HepG2 (cell line): ENCODE measurements around the gene LRP1B. TPM values are rescaled to one million over a fixed set of nuclear protein-coding genes. Genes with fewer than 3 reads are reported as not detected.

ENCODE experiments used
- ATAC-seq: fragments of 200-7000 bp; cut with Tn5 transposase; 3 replicates; pipeline ENCODE4 v1.9.1; 2020; ENCODE audit warnings: mild to moderate bottlenecking, moderate library complexity
- BruUV-seq: library from RNA; stranded (reverse); fragments of 400-500 nt; replicated peaks from 2 replicates; lab custom pipeline; 2021; lab: Mats Ljungman, UMichigan
- CTCF ChIA-PET: fragments of 300-600 bp; formaldehyde crosslinking; extraction: SDS; loops from one replicate; lab custom pipeline; 2021; ENCODE audit warnings: low total read pairs, inconsistent platforms, low intra/inter-chr PET ratio; lab: Yijun Ruan, JAX
- POLR2A ChIA-PET: fragments of 350-600 bp; sonication (Branson Sonifier 250); formaldehyde crosslinking; loops from one replicate; lab custom pipeline; 2020; ENCODE audit warnings: antibody characterized with exemption, inconsistent platforms; lab: Yijun Ruan, JAX
- DNase-seq: peaks from one replicate; pipeline ENCODE4 v3.0.0-alpha.2; 2015; ENCODE audit warnings: low spot score
- FAIRE-seq: peaks from 3 replicates; lab custom pipeline; 2011; peaks lifted over from hg19 to GRCh38; lab: Jason Lieb, UNC
- H2AFZ ChIP-seq: one replicate; pipeline ENCODE4 v1.6.1; 2011; ENCODE audit warnings: low read length, inconsistent platforms
- H3K27ac ChIP-seq: fragments of 300-600 bp; 3 replicates; pipeline ENCODE4 v1.8.0; 2011; ENCODE audit warnings: mixed run types, mild to moderate bottlenecking, mixed read lengths, low read length, inconsistent platforms; ENCODE audit not compliant: insufficient read depth; ENCODE audit errors: extremely low read length
- H3K27me3 ChIP-seq, 2 experiments: fragments of 200-600 bp in 1 of 2; 2 replicates in 1 of 2; 3 replicates in 1 of 2; pipeline versions ENCODE4 v1.6.0 to v1.8.0; 2011; ENCODE audit warnings: low read length in 2 of 2, mild to moderate bottlenecking in 2 of 2, moderate library complexity in 2 of 2, inconsistent platforms in 1 of 2; ENCODE audit not compliant: insufficient read depth in 2 of 2, control insufficient read depth in 1 of 2
- H3K36me3 ChIP-seq, 2 experiments: fragments of 200-600 bp in 1 of 2; replicated peaks in 1 of 2; 2 replicates in 1 of 2; 3 replicates in 1 of 2; pipeline versions ENCODE4 v1.5.1 to v1.8.0; 2011; ENCODE audit warnings: low read length in 2 of 2, inconsistent platforms in 1 of 2; ENCODE audit not compliant: insufficient read depth in 2 of 2, control insufficient read depth in 1 of 2
- H3K4me1 ChIP-seq: 2 replicates; pipeline ENCODE4 v1.5.1; 2012; ENCODE audit warnings: low read length, inconsistent platforms; ENCODE audit not compliant: insufficient read depth
- H3K4me2 ChIP-seq: 2 replicates; pipeline ENCODE4 v1.6.0; 2011; ENCODE audit warnings: low read depth, low read length, inconsistent platforms
- H3K4me3 ChIP-seq, 3 experiments: fragments of 200-600 bp in 1 of 3; sonication (generic), shearing (Covaris generic) in 1 of 3; replicated peaks in 1 of 3; 2 replicates each; pipeline ENCODE4 v1.5.1; 2011 to 2016; ENCODE audit warnings: low read length in 3 of 3, inconsistent platforms in 2 of 3, low read depth in 2 of 3, mild to moderate bottlenecking in 2 of 3, control low read depth in 1 of 3, mixed read lengths in 1 of 3; ENCODE audit not compliant: insufficient read depth in 1 of 3
- H3K79me2 ChIP-seq: one replicate; pipeline ENCODE4 v1.6.1; 2011; ENCODE audit warnings: low read length, inconsistent platforms; ENCODE audit not compliant: insufficient read depth
- H3K9ac ChIP-seq: 2 replicates; pipeline ENCODE4 v1.6.0; 2011; ENCODE audit warnings: mild to moderate bottlenecking, low read depth, low read length, inconsistent platforms; ENCODE audit not compliant: insufficient read depth
- H3K9me3 ChIP-seq: 2 replicates; pipeline ENCODE4 v1.5.1; 2012; ENCODE audit warnings: mild to moderate bottlenecking, low read length
- H4K20me1 ChIP-seq: 2 replicates; pipeline ENCODE4 v1.6.0; 2011; ENCODE audit warnings: inconsistent platforms, mild to moderate bottlenecking, low read length, moderate library complexity; ENCODE audit not compliant: insufficient read depth
- ATF7-NPFF ChIP-seq: sonication (generic); formaldehyde crosslinking; IDR thresholded peaks from 2 replicates; pipeline ENCODE4 v1.8.1; 2023; ENCODE audit warnings: mild to moderate bottlenecking, low read depth, missing genetic modification reagents, moderate library complexity
- GFI1 ChIP-seq: sonication (generic); formaldehyde crosslinking; IDR thresholded peaks from 2 replicates; pipeline ENCODE4 v1.5.0; 2020; ENCODE audit warnings: missing genetic modification reagents, mild to moderate bottlenecking, borderline replicate concordance
- NFE2L1 ChIP-seq: sonication (generic); formaldehyde crosslinking; IDR thresholded peaks from 2 replicates; pipeline ENCODE4 v1.4.0; 2020; ENCODE audit warnings: missing genetic modification reagents, mild to moderate bottlenecking, borderline replicate concordance
- RFX3 ChIP-seq: IDR thresholded peaks from 2 replicates; pipeline ENCODE4 v1.6.1; 2016; ENCODE audit warnings: missing biosample characterization, missing genetic modification reagents
- SMYD3 ChIP-seq: sonication (generic); formaldehyde crosslinking; IDR thresholded peaks from 2 replicates; pipeline ENCODE4 v1.8.1; 2023; ENCODE audit warnings: mild to moderate bottlenecking, missing genetic modification reagents
- TCF7 ChIP-seq: sonication (generic); IDR thresholded peaks from 2 replicates; pipeline ENCODE4 v1.6.1; 2016; ENCODE audit warnings: antibody characterized with exemption, low read depth
- YEATS2 ChIP-seq: sonication (generic); formaldehyde crosslinking; IDR thresholded peaks from 2 replicates; pipeline ENCODE4 v1.4.0; 2020; ENCODE audit warnings: missing genetic modification reagents, borderline replicate concordance
- ZFP37 ChIP-seq: sonication (generic); formaldehyde crosslinking; IDR thresholded peaks from 2 replicates; pipeline ENCODE4 v1.4.0; 2020; ENCODE audit warnings: missing genetic modification reagents, borderline replicate concordance
- ZNF136 ChIP-seq: sonication (generic); formaldehyde crosslinking; IDR thresholded peaks from 2 replicates; pipeline ENCODE4 v1.8.1; 2022; ENCODE audit warnings: low read depth, mild to moderate bottlenecking, moderate library complexity, missing genetic modification reagents
- ZNF331 ChIP-seq: sonication (generic); formaldehyde crosslinking; IDR thresholded peaks from 2 replicates; pipeline ENCODE4 v1.4.0; 2020; ENCODE audit warnings: missing genetic modification reagents
- ZNF672 ChIP-seq: sonication (generic); formaldehyde crosslinking; IDR thresholded peaks from 2 replicates; pipeline ENCODE4 v1.8.1; 2022; ENCODE audit warnings: missing genetic modification reagents
- WGBS: methylation state at CpG from one replicate; pipeline ENCODE4 v1.1.6; 2017; ENCODE audit warnings: low lambda C conversion rate; 5-methylcytosine and 5-hydroxymethylcytosine counted together
- in situ Hi-C: cut with HindIII; loops from 2 replicates; pipeline ENCODE4 v1.10.0; 2017; ENCODE audit warnings: low pct_unique_long_range_greater_than_20kb; ENCODE audit not compliant: extremely low pct_ligation_motif_present
- intact Hi-C: fragments of 100-400 bp; cut with micrococcal nuclease; formaldehyde crosslinking; loops from one replicate; pipeline ENCODE4 v1.10.0; 2022; ENCODE audit not compliant: unreplicated experiment
- polyA plus RNA-seq, 8 experiments: library from polyadenylated mRNA; depleted of rRNA in 3 of 8; stranded (reverse) in 7 of 8; unstranded in 1 of 8; fragments of >200 nt; fragmentation: Illumina TruSeq in 4 of 8; extraction: Trizol in 4 of 8; gene quantifications; 2 replicates each; pipeline versions ENCODE4 v1.2.1 to v1.2.3, GENCODE V29; 2011 to 2016; ENCODE audit warnings: low read depth in 4 of 8, missing spikeins in 1 of 8, mixed read lengths in 1 of 8; ENCODE audit not compliant: insufficient read depth in 1 of 8
- total RNA-seq, 5 experiments: library from RNA; depleted of rRNA; stranded (reverse); fragments of >200 nt; fragmentation: Illumina TruSeq; extraction: Trizol; gene quantifications; 2 replicates each; pipeline ENCODE4 v1.2.3, GENCODE V29; 2016; ENCODE audit warnings: low read depth in 1 of 5
- TF ChIP-seq, protein P1 (sequence below): sonication (generic); IDR thresholded peaks from 2 replicates; pipeline ENCODE4 v1.6.1; 2016; ENCODE audit warnings: low read depth, borderline replicate concordance
- TF ChIP-seq, protein P2 (sequence below): sonication (generic); formaldehyde crosslinking; IDR thresholded peaks from 2 replicates; pipeline ENCODE4 v1.4.0; 2020; ENCODE audit warnings: missing genetic modification reagents, borderline replicate concordance
- TF ChIP-seq, protein P3 (sequence below): sonication (generic); formaldehyde crosslinking; IDR thresholded peaks from 2 replicates; pipeline ENCODE4 v1.8.1; 2023; ENCODE audit warnings: mild to moderate bottlenecking, moderate library complexity, missing genetic modification reagents
- TF ChIP-seq, protein P4 (sequence below), 2 experiments: sonication (generic) in 1 of 2; formaldehyde crosslinking in 1 of 2; IDR thresholded peaks; 2 replicates each; pipeline versions ENCODE4 v1.5.1 to v1.6.1; 2011 to 2020; ENCODE audit warnings: borderline replicate concordance in 1 of 2, low read depth in 1 of 2, low read length in 1 of 2, mild to moderate bottlenecking in 1 of 2, missing genetic modification reagents in 1 of 2, moderate library complexity in 1 of 2

Gene LRP1B
- total and polyA plus RNA-seq, 2 of the 13 experiments (the other 11 are each of a cell fraction or from before 2014, with no cell fraction given): 0.04 TPM; not detected in 1

DNA sequence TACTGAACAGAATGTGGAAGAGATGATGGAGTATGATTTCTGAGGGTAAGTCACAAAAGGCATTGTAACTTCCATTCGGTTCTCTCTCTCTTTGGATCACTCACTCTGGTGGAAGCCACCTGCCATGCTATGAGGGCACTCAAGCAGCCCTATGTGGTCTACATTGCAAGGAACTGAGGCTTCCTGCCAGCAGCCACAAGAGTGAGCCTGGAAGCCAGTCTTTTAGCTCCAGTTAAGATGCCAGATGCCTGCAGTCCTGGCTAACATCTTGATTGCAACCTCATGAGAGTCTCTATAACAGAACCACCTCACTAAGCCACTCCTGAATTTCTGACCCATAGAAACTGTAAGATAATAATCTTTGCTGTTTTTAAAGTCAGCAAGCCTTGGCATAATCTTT lies 935.7 kb downstream of the LRP1B start:
- DNase-seq: no peak
- H3K9me3 ChIP-seq: no peaks in the 10 kb centered on the region
- no peak overlapping the region for H3K4me3 ChIP-seq
- no peak overlapping the region for H3K9ac ChIP-seq
- no peaks in the 10 kb centered on the region for H3K79me2 ChIP-seq
- no peak overlapping the region for H3K4me2 ChIP-seq
- 6% methylated on average over 1 of the region's 1 CpG for WGBS
- in situ Hi-C loops (no loop called here), intact Hi-C loops (no loop called here)
- no peaks in the 10 kb centered on the region for H3K27me3 ChIP-seq
- no peak for FAIRE-seq
- no peak overlapping the region for H3K27ac ChIP-seq
- no peaks in the 10 kb centered on the region for H3K4me1 ChIP-seq
- H4K20me1 ChIP-seq: no peaks in the 10 kb centered on the region
- ATAC-seq: no peak
- POLR2A ChIA-PET: no interaction called here
- no peak overlapping the region for H2AFZ ChIP-seq
- no TSS peak for BruUV-seq
- CTCF ChIA-PET: no interaction called here
- no peaks in the 10 kb centered on the region for H3K36me3 ChIP-seq
- TF ChIP-seq ZNF331 (CRISPR knock-in tag) (no peak), RFX3 (no peak), YEATS2 (CRISPR knock-in tag) (no peak), ZNF672 (CRISPR knock-in tag) (no peak), ATF7-NPFF (CRISPR knock-in tag) (no peak), ZFP37 (CRISPR knock-in tag) (no peak), TCF7 (no peak), ZNF136 (CRISPR knock-in tag) (no peak), GFI1 (CRISPR knock-in tag) (no peak), SMYD3 (CRISPR knock-in tag) (no peak), NFE2L1 (CRISPR knock-in tag) (no peak)
- TF ChIP-seq, protein P1, sequence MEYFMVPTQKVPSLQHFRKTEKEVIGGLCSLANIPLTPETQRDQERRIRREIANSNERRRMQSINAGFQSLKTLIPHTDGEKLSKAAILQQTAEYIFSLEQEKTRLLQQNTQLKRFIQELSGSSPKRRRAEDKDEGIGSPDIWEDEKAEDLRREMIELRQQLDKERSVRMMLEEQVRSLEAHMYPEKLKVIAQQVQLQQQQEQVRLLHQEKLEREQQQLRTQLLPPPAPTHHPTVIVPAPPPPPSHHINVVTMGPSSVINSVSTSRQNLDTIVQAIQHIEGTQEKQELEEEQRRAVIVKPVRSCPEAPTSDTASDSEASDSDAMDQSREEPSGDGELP: no peak
- TF ChIP-seq, protein P2, sequence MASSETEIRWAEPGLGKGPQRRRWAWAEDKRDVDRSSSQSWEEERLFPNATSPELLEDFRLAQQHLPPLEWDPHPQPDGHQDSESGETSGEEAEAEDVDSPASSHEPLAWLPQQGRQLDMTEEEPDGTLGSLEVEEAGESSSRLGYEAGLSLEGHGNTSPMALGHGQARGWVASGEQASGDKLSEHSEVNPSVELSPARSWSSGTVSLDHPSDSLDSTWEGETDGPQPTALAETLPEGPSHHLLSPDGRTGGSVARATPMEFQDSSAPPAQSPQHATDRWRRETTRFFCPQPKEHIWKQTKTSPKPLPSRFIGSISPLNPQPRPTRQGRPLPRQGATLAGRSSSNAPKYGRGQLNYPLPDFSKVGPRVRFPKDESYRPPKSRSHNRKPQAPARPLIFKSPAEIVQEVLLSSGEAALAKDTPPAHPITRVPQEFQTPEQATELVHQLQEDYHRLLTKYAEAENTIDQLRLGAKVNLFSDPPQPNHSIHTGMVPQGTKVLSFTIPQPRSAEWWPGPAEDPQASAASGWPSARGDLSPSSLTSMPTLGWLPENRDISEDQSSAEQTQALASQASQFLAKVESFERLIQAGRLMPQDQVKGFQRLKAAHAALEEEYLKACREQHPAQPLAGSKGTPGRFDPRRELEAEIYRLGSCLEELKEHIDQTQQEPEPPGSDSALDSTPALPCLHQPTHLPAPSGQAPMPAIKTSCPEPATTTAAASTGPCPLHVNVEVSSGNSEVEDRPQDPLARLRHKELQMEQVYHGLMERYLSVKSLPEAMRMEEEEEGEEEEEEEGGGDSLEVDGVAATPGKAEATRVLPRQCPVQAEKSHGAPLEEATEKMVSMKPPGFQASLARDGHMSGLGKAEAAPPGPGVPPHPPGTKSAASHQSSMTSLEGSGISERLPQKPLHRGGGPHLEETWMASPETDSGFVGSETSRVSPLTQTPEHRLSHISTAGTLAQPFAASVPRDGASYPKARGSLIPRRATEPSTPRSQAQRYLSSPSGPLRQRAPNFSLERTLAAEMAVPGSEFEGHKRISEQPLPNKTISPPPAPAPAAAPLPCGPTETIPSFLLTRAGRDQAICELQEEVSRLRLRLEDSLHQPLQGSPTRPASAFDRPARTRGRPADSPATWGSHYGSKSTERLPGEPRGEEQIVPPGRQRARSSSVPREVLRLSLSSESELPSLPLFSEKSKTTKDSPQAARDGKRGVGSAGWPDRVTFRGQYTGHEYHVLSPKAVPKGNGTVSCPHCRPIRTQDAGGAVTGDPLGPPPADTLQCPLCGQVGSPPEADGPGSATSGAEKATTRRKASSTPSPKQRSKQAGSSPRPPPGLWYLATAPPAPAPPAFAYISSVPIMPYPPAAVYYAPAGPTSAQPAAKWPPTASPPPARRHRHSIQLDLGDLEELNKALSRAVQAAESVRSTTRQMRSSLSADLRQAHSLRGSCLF (CRISPR knock-in tag): no peak
- TF ChIP-seq, protein P3, sequence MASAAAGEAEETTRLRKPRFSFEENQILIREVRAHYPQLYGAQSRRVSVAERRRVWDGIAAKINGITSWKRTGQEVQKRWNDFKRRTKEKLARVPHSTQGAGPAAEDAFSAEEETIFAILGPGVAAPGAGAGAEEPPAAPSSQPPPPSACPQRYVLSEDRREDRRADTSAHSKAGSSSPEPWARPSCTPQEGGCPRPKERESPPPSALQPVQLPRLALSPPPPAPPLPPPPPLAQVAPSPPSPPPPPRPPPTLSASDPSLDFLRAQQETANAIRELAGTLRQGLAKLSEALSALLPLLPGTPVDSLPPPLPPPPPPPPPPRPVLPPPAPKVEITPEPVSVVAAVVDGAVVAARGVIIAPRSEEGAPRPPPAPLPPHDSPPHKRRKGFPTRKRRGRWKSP (CRISPR knock-in tag): no peak
- TF ChIP-seq, protein P4, sequence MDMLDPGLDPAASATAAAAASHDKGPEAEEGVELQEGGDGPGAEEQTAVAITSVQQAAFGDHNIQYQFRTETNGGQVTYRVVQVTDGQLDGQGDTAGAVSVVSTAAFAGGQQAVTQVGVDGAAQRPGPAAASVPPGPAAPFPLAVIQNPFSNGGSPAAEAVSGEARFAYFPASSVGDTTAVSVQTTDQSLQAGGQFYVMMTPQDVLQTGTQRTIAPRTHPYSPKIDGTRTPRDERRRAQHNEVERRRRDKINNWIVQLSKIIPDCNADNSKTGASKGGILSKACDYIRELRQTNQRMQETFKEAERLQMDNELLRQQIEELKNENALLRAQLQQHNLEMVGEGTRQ (IDR thresholded peaks at IDR 0.05; ENCODE audit: low read depth, low read length): no peak
- TF ChIP-seq, protein P4 (CRISPR knock-in tag; IDR thresholded peaks at IDR 0.05; ENCODE audit: borderline replicate concordance): no peak
